Lung microvascular endothelial cell (primary cell): ENCODE data around the gene ARHGEF17. TPM values are rescaled to one million over a fixed set of nuclear protein-coding genes. Genes with fewer than 3 reads are reported as not detected.

Experiments
- DNase-seq, 2 donors: peaks; one replicate each; pipeline versions ENCODE4 v3.0.0 to v3.0.0-alpha.2; 2010; ENCODE audit warnings: low read depth in 2 of 2
- total RNA-seq: library from RNA; depleted of rRNA; stranded (reverse); fragments of >200 nt; gene quantifications from 2 replicates; pipeline ENCODE4 v1.2.1, GENCODE V29; 2014

The ARHGEF17 gene
- total RNA-seq, 1 donor from 2014 or later: 28.0 TPM

- peak; percentile 86 to 87 for DNase-seq
Observed at GRCh38 chr11:73393479-73394415, 85.7 kb downstream of the ARHGEF17 start.

DNA sequence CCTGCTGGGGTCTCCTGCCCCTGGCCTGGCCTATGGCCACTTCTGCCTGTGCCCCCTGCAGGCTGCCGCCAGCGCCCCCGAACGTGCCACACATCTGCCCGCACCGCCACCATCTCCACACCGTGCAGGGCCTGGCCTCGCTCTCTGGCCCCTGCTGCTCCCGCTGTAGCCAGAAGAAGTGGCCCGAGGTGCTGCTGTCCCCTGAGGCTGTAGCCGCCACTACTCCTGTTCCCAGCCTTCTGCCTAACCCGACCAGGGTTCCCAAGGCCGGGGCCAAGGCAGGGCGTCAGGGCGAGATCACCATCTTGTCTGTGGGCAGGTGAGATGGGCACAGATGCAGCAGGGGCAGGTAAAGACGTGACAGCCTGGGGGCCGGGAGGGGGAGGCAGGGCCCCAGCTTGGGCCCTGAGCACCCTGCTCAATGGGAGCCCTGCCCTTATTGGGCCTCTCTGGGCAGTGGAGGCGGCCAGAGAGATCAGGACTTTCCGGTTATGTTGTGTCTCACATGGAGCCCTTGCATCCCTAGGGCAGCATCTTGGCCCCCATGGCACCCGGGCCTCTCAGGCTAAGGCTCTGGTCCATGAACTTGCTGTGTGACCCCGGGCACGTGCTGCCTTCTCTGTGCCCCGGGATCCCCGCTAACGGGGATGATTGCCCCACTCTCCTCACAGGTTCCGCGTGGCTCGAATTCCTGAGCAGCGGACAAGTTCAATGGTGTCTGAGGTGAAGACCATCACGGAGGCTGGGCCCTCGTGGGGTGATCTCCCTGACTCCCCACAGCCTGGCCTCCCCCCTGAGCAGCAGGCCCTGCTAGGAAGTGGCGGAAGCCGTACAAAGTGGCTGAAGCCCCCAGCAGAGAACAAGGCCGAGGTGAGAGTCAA lies 86.6 kb downstream of the ARHGEF17 start:
- no peak for DNase-seq

GRCh38 chr11:73395297-73396208 lies 87.5 kb downstream of the ARHGEF17 start:
- DNase-seq: no peak

- no peak for DNase-seq
Observed at GRCh38 chr11:73396251-73396930, 88.3 kb downstream of the ARHGEF17 start.

- DNase-seq: no peak
Observed at GRCh38 chr11:73396985-73397384, 88.9 kb downstream of the ARHGEF17 start.

DNA sequence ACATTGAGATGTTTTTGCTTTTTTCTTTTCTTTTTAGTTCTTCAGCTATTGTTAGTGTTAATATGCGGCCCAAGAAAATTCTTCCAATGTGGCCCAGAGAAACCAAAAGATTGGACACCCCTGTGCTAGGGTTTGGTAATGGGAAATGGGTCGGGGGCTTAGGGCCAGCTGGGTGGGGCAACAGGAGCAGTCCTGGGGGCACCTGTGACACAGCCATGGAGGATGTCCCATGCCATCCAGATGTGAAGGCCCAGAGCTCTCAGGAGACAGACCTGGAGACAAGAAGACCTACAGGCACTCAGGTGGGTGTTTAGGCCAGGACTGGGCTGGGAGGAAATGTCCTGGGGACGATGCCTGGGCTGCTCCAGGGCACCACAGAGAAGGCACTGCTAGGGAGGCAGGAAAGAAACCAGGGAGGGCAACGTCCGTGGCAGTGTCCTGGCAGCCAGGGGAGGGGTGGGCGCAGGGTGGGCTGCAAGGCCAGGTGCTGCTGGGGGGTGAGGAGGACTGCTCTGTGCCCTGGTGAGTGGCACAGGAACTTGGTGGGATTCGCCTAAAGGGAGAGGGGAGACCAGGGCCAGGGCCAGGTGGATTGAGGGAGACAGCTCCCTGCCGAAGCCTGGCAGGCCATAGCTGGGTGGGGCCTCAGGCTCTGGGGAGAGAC lies 89.5 kb downstream of the ARHGEF17 start:
- DNase-seq: no peak

DNA sequence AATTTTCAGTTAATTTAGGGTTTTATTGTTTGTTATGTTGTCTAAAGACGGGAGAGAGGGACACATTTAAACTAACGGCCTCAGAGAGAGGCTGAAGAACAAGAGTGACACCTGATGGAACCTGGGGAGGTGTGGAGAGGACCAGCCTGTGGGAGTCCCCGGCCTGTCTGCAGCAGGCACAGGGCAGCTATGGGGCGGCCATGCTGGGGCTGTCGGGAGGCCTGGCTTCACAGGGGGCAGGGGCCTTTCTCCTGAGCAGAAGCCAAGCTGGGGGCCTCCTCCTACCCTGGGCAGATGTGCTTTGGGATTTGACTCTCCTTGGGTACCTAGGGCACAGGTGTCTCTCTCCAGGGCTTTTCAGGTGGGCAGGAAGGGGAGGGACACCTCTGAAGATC lies 90.1 kb downstream of the ARHGEF17 start:
- DNase-seq: no peak

GRCh38 chr11:73398721-73399120 lies 90.6 kb downstream of the ARHGEF17 start:
- no peak for DNase-seq

DNA sequence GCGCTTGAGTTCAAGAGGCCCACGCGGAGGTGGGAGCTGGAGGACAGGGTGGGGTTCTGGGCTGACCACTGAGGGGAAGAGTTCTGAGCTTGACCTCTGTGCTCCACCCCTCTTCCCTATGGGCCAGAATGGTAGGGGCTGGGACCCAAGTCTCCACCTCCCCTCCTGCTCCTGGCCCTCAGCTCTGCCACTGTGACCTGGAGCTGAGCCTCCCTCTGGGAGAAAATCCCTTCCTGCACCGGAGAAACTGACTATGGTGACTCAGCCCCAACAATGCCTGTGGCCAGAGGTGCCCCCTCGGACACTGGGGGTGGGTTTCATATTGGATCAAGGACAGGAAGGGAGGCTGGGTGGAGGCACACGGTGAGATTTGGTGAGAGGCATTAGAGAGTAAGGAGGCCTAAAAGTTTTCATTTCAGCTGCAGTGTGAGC lies 91.1 kb downstream of the ARHGEF17 start:
- DNase-seq: peak in 1 of 2 donors; percentile 48

GRCh38 chr11:73399636-73400035 lies 91.6 kb downstream of the ARHGEF17 start:
- DNase-seq: no peak

DNA sequence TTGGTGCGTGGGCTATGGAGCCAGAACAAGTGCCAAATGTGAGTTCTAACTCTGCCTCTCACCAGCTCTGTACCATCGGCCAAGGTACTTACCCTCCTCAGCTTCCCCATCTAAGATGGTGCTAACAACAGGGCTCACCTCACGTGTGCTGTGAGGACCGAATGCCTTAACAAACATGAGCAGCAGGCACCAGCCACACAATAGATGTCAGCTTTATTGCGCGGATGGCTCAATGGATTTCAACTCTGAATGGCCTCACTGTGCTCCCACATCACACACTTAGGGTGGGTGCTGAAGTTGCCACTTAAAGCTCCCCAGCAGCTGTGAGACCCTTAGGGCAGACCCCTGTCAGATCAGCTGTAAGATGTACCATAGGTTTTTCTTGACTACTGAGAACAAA lies 92.2 kb downstream of the ARHGEF17 start:
- no peak for DNase-seq

GRCh38 chr11:73401217-73401923 lies 93.3 kb downstream of the ARHGEF17 start:
- no peak for DNase-seq

GRCh38 chr11:73401924-73402833 lies 94.1 kb downstream of the ARHGEF17 start:
- DNase-seq: no peak

DNA sequence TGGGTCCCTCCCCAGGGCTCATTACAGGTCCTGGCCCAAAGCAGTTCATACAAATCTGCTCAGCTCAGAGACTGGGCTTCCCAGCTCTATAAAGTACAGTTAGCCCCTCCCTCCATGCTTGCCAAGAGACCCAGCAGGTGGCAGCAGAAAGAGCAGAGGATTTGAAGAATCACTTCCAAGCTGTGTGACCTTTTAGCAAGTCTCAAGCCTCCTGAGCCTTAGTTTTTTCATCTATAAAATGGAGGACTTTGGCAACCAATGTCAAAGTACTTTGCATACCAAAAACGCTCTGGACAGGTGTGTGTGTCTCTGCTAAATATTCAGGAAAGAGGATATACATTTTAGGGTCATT lies 94.7 kb downstream of the ARHGEF17 start:
- peak; percentile 29 to 34 for DNase-seq

- no peak for DNase-seq
Observed at GRCh38 chr11:73403541-73403940, 95.5 kb downstream of the ARHGEF17 start.

DNA sequence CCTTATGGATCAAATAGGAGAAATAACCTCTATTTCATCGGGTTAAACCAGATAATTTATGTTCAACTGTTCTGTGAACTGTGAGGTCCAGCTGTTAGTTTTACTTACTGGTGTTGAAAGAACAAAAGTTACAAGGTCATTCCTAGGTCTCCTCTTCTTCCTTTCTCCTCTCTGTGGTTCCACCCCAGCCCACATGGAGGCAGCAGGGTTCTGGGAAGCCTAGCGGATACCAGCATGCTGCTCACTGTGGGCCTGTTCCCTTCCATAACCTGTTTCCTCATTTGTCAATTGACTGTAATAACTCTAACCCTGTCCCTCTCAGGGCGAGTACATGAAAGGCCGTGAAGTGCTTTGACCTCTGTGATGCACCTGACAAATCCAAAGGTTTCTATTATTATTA lies 96.0 kb downstream of the ARHGEF17 start:
- DNase-seq: peak; percentile 68 to 82

DNA sequence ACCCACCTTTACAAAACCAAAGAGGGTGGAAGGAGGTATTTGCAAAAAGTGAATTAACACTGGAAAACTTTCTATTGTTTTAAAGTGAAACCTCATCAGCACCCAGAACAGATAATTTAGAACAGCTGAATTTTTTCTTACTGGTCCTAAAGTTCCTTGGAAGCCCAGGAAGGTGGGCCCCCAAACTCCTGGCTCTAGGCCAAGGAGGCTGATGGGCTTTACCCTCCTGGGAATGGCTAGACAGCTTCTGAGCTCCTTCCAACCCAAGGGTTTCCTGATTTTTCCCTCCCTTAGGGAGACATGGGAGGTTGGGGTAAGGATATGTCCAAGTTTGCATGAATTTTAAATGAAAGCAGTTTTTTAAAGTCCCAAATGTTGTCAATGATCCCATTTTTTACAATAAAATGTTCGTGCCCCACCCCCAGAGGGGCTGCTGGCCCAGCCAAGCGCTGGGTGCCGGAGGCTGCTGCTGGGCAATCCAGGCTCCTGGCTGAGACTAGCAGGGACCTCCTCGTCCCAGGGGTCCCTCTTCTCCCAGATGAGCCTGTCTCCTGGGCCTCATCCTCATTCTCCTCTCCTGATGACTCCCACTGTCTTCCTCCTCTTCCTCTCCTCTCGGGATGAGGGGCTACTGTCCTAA lies 96.5 kb downstream of the ARHGEF17 start:
- no peak for DNase-seq

DNA sequence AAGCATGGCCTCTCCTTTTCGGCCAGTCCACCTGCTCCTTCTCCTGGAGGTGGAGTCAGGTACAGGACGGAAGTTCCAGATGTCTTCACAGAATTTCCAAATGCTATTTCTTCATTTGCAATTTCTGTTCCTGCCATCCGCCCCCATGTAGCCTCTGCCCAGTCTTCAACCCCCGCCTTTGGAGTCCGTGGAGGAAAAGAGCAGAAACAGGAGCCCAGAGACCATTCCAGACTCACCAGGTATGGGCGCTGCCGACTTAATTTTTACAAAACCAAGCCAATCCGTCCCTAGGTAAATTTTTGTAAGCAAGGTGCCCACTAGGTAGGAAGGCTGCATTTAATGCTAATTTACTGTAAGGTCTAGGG lies 97.1 kb downstream of the ARHGEF17 start:
- no peak for DNase-seq
